Caco-2 (cell line): ENCODE data around the gene STOML1. TPM values are rescaled to one million over a fixed set of nuclear protein-coding genes. Genes with fewer than 3 reads are reported as not detected.

ENCODE experiments used
- BruUV-seq: library from RNA; stranded (reverse); fragments of 400-500 nt; replicated peaks from 2 replicates; lab custom pipeline; 2021; lab: Mats Ljungman, UMichigan
- CTCF ChIA-PET: fragments of 300-600 bp; sonication (Branson Sonifier 250); formaldehyde crosslinking; loops from one replicate; lab custom pipeline; 2022; ENCODE audit warnings: antibody characterized with exemption; lab: Charles Lee
- POLR2A ChIA-PET: fragments of 300-600 bp; sonication (Branson Sonifier 250); formaldehyde crosslinking; loops from one replicate; lab custom pipeline; 2022; ENCODE audit warnings: antibody characterized with exemption; lab: Charles Lee
- DNase-seq, 2 experiments: peaks; one replicate each; pipeline versions ENCODE4 v3.0.0 to v3.0.0-alpha.2; 2020 to 2022
- H3K27me3 ChIP-seq: replicated peaks from 2 replicates; pipeline ENCODE4 v1.6.0; 2011; ENCODE audit warnings: low read length; ENCODE audit not compliant: control insufficient read depth, insufficient read depth
- H3K36me3 ChIP-seq: 2 replicates; pipeline ENCODE4 v1.5.1; 2011; ENCODE audit warnings: low read length; ENCODE audit not compliant: control insufficient read depth, insufficient read depth
- H3K4me1 ChIP-seq: fragments of 250-450 bp; sonication (Bioruptor Pico); 2 replicates; pipeline ENCODE4 v1.5.1; 2020; ENCODE audit warnings: mild to moderate bottlenecking
- H3K4me3 ChIP-seq: 2 replicates; pipeline ENCODE4 v1.5.1; 2011; ENCODE audit warnings: low read depth, mild to moderate bottlenecking, control low read depth, low read length
- H3K9me3 ChIP-seq: fragments of 250-450 bp; sonication (Bioruptor Pico); 2 replicates; pipeline ENCODE4 v1.5.1; 2020; ENCODE audit warnings: mild to moderate bottlenecking, moderate library complexity
- H3K27ac Mint-ChIP-seq: one replicate; pipeline ENCODE4 v1.8.0; 2022; ENCODE audit warnings: mixed read lengths; ENCODE audit not compliant: unreplicated experiment
- H3K27me3 Mint-ChIP-seq: one replicate; pipeline ENCODE4 v1.8.0; 2022; ENCODE audit warnings: mixed read lengths; ENCODE audit not compliant: insufficient read depth, unreplicated experiment
- H3K36me3 Mint-ChIP-seq: one replicate; pipeline ENCODE4 v1.8.0; 2022; ENCODE audit warnings: mild to moderate bottlenecking, mixed read lengths; ENCODE audit not compliant: insufficient read depth, unreplicated experiment
- H3K4me1 Mint-ChIP-seq: one replicate; pipeline ENCODE4 v1.8.0; 2022; ENCODE audit warnings: low read depth, mixed read lengths; ENCODE audit not compliant: unreplicated experiment
- H3K4me3 Mint-ChIP-seq: one replicate; pipeline ENCODE4 v1.8.0; 2022; ENCODE audit warnings: mild to moderate bottlenecking, moderate library complexity, mixed read lengths; ENCODE audit not compliant: unreplicated experiment
- H3K9me3 Mint-ChIP-seq: one replicate; pipeline ENCODE4 v1.8.0; 2022; ENCODE audit warnings: mixed read lengths; ENCODE audit not compliant: unreplicated experiment
- intact Hi-C: fragments of 100-400 bp; cut with micrococcal nuclease; formaldehyde crosslinking; loops from one replicate; pipeline ENCODE4 v1.10.0; 2022; ENCODE audit not compliant: unreplicated experiment
- total RNA-seq: library from RNA; stranded (reverse); gene quantifications from 2 replicates; pipeline ENCODE4 v1.2.3, GENCODE V29; 2022
- TF ChIP-seq, protein P1 (sequence below), 2 experiments: fragments of 200-600 bp in 1 of 2; IDR thresholded peaks; 1 replicate in 1 of 2; 2 replicates in 1 of 2; pipeline versions ENCODE4 v1.5.1 to v1.8.0; 2011 to 2022; ENCODE audit warnings: antibody characterized with exemption in 1 of 2, control low read depth in 1 of 2, inconsistent platforms in 1 of 2, low read depth in 1 of 2, low read length in 1 of 2, mild to moderate bottlenecking in 1 of 2, moderate library complexity in 1 of 2; ENCODE audit not compliant: insufficient read depth in 1 of 2, severe bottlenecking in 1 of 2, unreplicated experiment in 1 of 2

Gene STOML1
- total RNA-seq, 1 experiment from 2014 or later = 7.6 TPM

DNA sequence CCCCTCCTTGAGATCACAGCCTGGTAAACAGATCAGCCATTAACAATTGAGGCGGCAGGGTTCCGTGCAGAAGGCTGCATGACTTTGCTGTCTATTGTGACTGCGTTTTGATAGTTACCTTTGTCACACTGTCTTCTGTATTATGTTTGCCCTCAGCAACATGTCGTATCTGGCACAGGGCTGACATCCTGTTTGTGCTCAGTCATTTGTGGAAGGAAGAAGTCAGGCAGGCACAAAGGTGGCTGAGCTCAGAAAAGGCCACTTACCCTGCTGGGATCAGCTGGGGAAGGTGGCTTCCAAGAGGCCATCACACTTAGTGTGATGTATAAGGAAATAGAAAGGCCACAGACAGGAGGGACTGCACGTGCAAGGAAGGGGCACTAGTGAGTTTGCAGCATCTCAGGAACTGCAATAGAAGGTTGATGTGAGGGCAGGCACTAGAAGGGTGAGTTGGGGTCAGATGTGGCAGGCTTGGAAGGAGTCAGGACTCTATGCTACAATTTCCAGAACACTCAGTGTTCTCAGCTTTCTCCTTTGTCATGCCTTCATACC is 15.8 kb upstream of the STOML1 start:
- no peak for DNase-seq
- Mint-ChIP-seq H3K4me3 (no peak overlapping the region), H3K9me3 (peaks cover 12% of the 10 kb centered on the region), H3K27ac (no peak overlapping the region), H3K4me1 (peaks cover 11% of the 10 kb centered on the region), H3K27me3 (no peaks in the 10 kb centered on the region), H3K36me3 (peaks cover 9% of the 10 kb centered on the region)
- ChIA-PET POLR2A (no interaction called here), CTCF (no interaction called here)
- intact Hi-C loops = no loop called here
- H3K4me1 ChIP-seq = no peaks in the 10 kb centered on the region
- no peaks in the 10 kb centered on the region; the same call in 1 of the 2 replicates for H3K36me3 ChIP-seq
- no peak overlapping the region for H3K4me3 ChIP-seq
- H3K9me3 ChIP-seq = peaks cover 6% of the 10 kb centered on the region; the same call in 1 of the 2 replicates
- TF ChIP-seq, protein P1, sequence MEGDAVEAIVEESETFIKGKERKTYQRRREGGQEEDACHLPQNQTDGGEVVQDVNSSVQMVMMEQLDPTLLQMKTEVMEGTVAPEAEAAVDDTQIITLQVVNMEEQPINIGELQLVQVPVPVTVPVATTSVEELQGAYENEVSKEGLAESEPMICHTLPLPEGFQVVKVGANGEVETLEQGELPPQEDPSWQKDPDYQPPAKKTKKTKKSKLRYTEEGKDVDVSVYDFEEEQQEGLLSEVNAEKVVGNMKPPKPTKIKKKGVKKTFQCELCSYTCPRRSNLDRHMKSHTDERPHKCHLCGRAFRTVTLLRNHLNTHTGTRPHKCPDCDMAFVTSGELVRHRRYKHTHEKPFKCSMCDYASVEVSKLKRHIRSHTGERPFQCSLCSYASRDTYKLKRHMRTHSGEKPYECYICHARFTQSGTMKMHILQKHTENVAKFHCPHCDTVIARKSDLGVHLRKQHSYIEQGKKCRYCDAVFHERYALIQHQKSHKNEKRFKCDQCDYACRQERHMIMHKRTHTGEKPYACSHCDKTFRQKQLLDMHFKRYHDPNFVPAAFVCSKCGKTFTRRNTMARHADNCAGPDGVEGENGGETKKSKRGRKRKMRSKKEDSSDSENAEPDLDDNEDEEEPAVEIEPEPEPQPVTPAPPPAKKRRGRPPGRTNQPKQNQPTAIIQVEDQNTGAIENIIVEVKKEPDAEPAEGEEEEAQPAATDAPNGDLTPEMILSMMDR (IDR thresholded peaks at IDR 0.05; ENCODE audit: insufficient read depth in 1 of 2, low read depth in 1 of 2, low read length in 1 of 2, severe bottlenecking in 1 of 2, unreplicated experiment in 1 of 2) = no peak
- H3K27me3 ChIP-seq = no peaks in the 10 kb centered on the region
- no TSS peak for BruUV-seq

- Mint-ChIP-seq H3K4me1 (peaks cover 11% of the 10 kb centered on the region), H3K27me3 (no peaks in the 10 kb centered on the region), H3K36me3 (peaks cover 10% of the 10 kb centered on the region), H3K4me3 (no peak overlapping the region), H3K9me3 (peaks cover 9% of the 10 kb centered on the region), H3K27ac (no peak overlapping the region)
- intact Hi-C loops = no loop called here
- POLR2A ChIA-PET = no interaction called here
- H3K27me3 ChIP-seq = no peaks in the 10 kb centered on the region
- H3K4me3 ChIP-seq = no peak overlapping the region
- TF ChIP-seq, protein P1 (IDR thresholded peaks at IDR 0.05; ENCODE audit: insufficient read depth in 1 of 2, low read depth in 1 of 2, low read length in 1 of 2, severe bottlenecking in 1 of 2, unreplicated experiment in 1 of 2) = no peak
- H3K36me3 ChIP-seq = no peaks in the 10 kb centered on the region; the same call in 1 of the 2 replicates
- H3K9me3 ChIP-seq = no peaks in the 10 kb centered on the region
- DNase-seq = no peak
- BruUV-seq = no TSS peak
- no peaks in the 10 kb centered on the region for H3K4me1 ChIP-seq
- CTCF ChIA-PET = no interaction called here
Observed at GRCh38 chr15:74006774-74007639, 14.9 kb upstream of the STOML1 start.

DNA sequence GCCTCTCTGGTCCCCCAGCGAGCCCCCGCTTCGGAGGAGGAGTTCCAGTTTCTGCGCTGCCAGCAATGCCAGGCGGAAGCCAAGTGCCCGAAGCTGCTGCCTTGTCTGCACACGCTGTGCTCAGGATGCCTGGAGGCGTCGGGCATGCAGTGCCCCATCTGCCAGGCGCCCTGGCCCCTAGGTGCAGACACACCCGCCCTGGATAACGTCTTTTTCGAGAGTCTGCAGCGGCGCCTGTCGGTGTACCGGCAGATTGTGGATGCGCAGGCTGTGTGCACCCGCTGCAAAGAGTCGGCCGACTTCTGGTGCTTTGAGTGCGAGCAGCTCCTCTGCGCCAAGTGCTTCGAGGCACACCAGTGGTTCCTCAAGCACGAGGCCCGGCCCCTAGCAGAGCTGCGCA is 5.9 kb upstream of the STOML1 start:
- H3K27me3 Mint-ChIP-seq = no peaks in the 10 kb centered on the region
- POLR2A ChIA-PET = no interaction called here
- H3K9me3 Mint-ChIP-seq = peaks cover under 1% of the 10 kb centered on the region
- BruUV-seq = no TSS peak
- no peak overlapping the region for H3K4me3 Mint-ChIP-seq
- H3K27ac Mint-ChIP-seq = no peak overlapping the region
- no peak for DNase-seq
- peaks cover 16% of the 10 kb centered on the region for H3K36me3 Mint-ChIP-seq
- CTCF ChIA-PET = no interaction called here
- TF ChIP-seq, protein P1 (IDR thresholded peaks at IDR 0.05; ENCODE audit: insufficient read depth in 1 of 2, low read depth in 1 of 2, low read length in 1 of 2, severe bottlenecking in 1 of 2, unreplicated experiment in 1 of 2) = no peak
- peaks cover 13% of the 10 kb centered on the region for H3K4me1 Mint-ChIP-seq
- Histone ChIP-seq H3K9me3 (no peaks in the 10 kb centered on the region), H3K27me3 (no peaks in the 10 kb centered on the region), H3K4me1 (no peaks in the 10 kb centered on the region), H3K4me3 (no peak overlapping the region), H3K36me3 (no peaks in the 10 kb centered on the region; the same call in 1 of the 2 replicates)
- intact Hi-C loops = no loop called here
